ENCODE data around the gene PHF2. TPM values are rescaled to one million over a fixed set of nuclear protein-coding genes. Genes with fewer than 3 reads are reported as not detected.

Gene PHF2
- total and polyA plus RNA-seq, 9 of the 15 experiments (the other 6 are each of a cell fraction or from before 2014, with no cell fraction given), result 0.37 to 14.4 (median 8.1) TPM

DNA sequence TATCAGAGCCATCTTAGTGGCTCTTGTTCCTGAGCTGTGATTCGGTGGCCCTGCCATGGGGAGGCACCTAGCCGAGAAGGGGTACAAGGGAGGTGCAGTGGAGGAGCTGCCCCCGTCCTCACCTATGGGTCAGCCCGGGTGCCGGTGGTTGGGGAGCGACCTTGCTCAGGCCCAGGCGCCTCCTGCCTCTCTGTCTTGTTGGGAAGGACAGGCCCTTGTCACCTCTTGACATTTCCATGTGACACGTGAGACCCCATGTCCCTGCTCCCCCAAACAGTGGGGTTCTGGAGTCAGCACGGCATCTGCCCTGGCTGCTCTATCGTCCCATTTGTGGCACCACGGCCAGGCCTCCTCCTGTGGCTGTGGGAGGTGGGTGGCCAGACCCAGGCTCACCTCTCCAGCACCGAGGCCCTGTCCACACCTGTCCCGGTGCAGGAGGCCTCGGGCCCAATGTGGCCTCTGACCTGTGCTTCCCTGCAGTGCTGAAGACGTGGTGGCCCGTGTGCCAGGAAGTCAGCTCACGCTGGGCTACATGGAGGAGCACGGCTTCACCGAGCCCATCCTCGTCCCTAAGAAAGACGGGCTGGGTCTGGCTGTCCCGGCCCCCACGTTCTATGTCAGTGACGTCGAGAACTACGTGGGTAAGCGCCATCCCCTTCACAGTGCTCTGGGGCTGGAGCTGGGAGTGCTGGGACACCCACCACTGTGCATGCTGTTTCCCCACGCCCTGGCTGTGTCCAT is 68.9 kb downstream of the PHF2 start:
- ChIA-PET POLR2A (no interaction called here), CTCF (ENCODE audit: low intra/inter-chr PET ratio) (no interaction called here)
- Histone ChIP-seq H2AFZ (ENCODE audit: low read depth, low read length) (no peak overlapping the region), H3K4me1 (replicated peaks in 1 of 2; ENCODE audit: control insufficient read depth in 2 of 2, insufficient read depth in 2 of 2, low read length in 2 of 2) (peaks cover 0 to 4% of the 10 kb centered on the region in 2 experiments; a peak in 2 of 5 replicates), H3K9me3 (replicated peaks; ENCODE audit: control insufficient read depth, insufficient read depth, low read depth, low read length) (no peaks in the 10 kb centered on the region; the same call in 1 of the 2 replicates), H3K27ac (ENCODE audit: extremely low read depth, low read depth, low read length) (no peak overlapping the region), H3K4me2 (ENCODE audit: insufficient read depth, low read length) (no peak overlapping the region), H3K9ac (ENCODE audit: insufficient read depth in 1 of 2, low read depth in 2 of 2, low read length in 2 of 2) (no peak overlapping the region; a peak in 1 of 4 replicates), H3K36me3 (ENCODE audit: control insufficient read depth, insufficient read depth, low read length) (peaks cover 29% of the 10 kb centered on the region), H3K4me3 (no peak overlapping the region), H3K9me1 (ENCODE audit: control insufficient read depth, insufficient read depth, low read length) (no peaks in the 10 kb centered on the region), H3K79me2 (ENCODE audit: control insufficient read depth, insufficient read depth, low read length) (no peaks in the 10 kb centered on the region), H3K27me3 (ENCODE audit: control insufficient read depth in 2 of 2, insufficient read depth in 2 of 2, low read length in 2 of 2) (no peaks in the 10 kb centered on the region), H4K20me1 (replicated peaks; ENCODE audit: control insufficient read depth, insufficient read depth, low read length) (no peaks in the 10 kb centered on the region)
- FAIRE-seq (no peak), ATAC-seq (no peak), DNase-seq (ENCODE audit: extremely low read depth in 1 of 4, low spot score in 3 of 4) (no peak)
- in situ Hi-C loops (cut with MboI), result no loop called here
- intact Hi-C loops (cut with micrococcal nuclease), result no loop called here
- WGBS (ENCODE audit: insufficient coverage, low coverage, missing lambda C conversion rate), result 88% methylated on average over 24 of the region's 28 CpGs
- no TSS peak for BruUV-seq (replicated peaks)
- TF ChIP-seq ETV6 (IDR thresholded peaks at IDR 0.05; ENCODE audit: borderline replicate concordance in 1 of 2, low read depth in 2 of 2, low read length in 1 of 2), result no peak
- no peak for TF ChIP-seq ETV6 (CRISPR knock-in tag; IDR thresholded peaks at IDR 0.05; ENCODE audit: borderline replicate concordance)
- no peak for TF ChIP-seq ZNF75A (CRISPR knock-in tag; IDR thresholded peaks at IDR 0.05)
- TF ChIP-seq, protein P1, sequence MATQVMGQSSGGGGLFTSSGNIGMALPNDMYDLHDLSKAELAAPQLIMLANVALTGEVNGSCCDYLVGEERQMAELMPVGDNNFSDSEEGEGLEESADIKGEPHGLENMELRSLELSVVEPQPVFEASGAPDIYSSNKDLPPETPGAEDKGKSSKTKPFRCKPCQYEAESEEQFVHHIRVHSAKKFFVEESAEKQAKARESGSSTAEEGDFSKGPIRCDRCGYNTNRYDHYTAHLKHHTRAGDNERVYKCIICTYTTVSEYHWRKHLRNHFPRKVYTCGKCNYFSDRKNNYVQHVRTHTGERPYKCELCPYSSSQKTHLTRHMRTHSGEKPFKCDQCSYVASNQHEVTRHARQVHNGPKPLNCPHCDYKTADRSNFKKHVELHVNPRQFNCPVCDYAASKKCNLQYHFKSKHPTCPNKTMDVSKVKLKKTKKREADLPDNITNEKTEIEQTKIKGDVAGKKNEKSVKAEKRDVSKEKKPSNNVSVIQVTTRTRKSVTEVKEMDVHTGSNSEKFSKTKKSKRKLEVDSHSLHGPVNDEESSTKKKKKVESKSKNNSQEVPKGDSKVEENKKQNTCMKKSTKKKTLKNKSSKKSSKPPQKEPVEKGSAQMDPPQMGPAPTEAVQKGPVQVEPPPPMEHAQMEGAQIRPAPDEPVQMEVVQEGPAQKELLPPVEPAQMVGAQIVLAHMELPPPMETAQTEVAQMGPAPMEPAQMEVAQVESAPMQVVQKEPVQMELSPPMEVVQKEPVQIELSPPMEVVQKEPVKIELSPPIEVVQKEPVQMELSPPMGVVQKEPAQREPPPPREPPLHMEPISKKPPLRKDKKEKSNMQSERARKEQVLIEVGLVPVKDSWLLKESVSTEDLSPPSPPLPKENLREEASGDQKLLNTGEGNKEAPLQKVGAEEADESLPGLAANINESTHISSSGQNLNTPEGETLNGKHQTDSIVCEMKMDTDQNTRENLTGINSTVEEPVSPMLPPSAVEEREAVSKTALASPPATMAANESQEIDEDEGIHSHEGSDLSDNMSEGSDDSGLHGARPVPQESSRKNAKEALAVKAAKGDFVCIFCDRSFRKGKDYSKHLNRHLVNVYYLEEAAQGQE (IDR thresholded peaks at IDR 0.05; ENCODE audit: borderline replicate concordance), result no peak
- TF ChIP-seq, protein P1 (CRISPR knock-in tag; IDR thresholded peaks at IDR 0.05; ENCODE audit: low read depth), result no peak
- no peak for TF ChIP-seq SAP30 (IDR thresholded peaks at IDR 0.05; ENCODE audit: borderline replicate concordance, insufficient read depth, low read depth, low read length, poor library complexity, severe bottlenecking)
- no peak for TF ChIP-seq ZNF239 (CRISPR knock-in tag; IDR thresholded peaks at IDR 0.05)
- no peak for TF ChIP-seq STAT5B (CRISPR knock-in tag; IDR thresholded peaks at IDR 0.05)
- TF ChIP-seq, protein P2, sequence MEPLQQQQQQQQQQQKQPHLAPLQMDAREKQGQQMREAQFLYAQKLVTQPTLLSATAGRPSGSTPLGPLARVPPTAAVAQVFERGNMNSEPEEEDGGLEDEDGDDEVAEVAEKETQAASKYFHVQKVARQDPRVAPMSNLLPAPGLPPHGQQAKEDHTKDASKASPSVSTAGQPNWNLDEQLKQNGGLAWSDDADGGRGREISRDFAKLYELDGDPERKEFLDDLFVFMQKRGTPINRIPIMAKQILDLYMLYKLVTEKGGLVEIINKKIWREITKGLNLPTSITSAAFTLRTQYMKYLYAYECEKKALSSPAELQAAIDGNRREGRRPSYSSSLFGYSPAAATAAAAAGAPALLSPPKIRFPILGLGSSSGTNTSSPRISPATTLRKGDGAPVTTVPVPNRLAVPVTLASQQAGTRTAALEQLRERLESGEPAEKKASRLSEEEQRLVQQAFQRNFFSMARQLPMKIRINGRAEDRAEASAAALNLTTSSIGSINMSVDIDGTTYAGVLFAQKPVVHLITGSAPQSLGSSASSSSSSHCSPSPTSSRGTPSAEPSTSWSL (CRISPR knock-in tag; IDR thresholded peaks at IDR 0.05; ENCODE audit: borderline replicate concordance), result no peak
- no peak for TF ChIP-seq SUPT5H (IDR thresholded peaks at IDR 0.05)
- TF ChIP-seq ELF1 (tag; IDR thresholded peaks at IDR 0.05), result no peak
- TF ChIP-seq MYC (IDR thresholded peaks at IDR 0.05; ENCODE audit: low read depth, low read length), result no peak
- TF ChIP-seq MYC (CRISPR knock-in tag; IDR thresholded peaks at IDR 0.05; ENCODE audit: borderline replicate concordance, low read depth), result no peak
- no peak for TF ChIP-seq MCM3 (IDR thresholded peaks at IDR 0.05)
